SK-N-MC (cell line): ENCODE measurements around the gene CELF2.

ENCODE experiments used
- EZH2 ChIP-seq: fragments of 200-600 bp; sonication (generic); IDR thresholded peaks from one replicate; pipeline ENCODE4 v1.6.1; 2017; ENCODE audit warnings: antibody characterized with exemption
- POLR2AphosphoS5 ChIP-seq: IDR thresholded peaks from 2 replicates; pipeline ENCODE4 v1.6.1; 2012; ENCODE audit warnings: mild to moderate bottlenecking, low read depth, low read length, borderline replicate concordance

- TF ChIP-seq EZH2 (no peak), POLR2AphosphoS5 (no peak)
These were observed 2.2 kb upstream of the CELF2 start for GRCh38 chr10:11015446-11015934.
